RWPE2 (cell line): ENCODE data around the gene HAS3.

Source experiments
- ATAC-seq: fragments of 200-7000 bp; cut with Tn5 transposase; 3 replicates; pipeline ENCODE4 v1.9.1; 2021; ENCODE audit warnings: low read depth
- DNase-seq: peaks from one replicate; pipeline ENCODE4 v3.0.0-alpha.2; 2020; ENCODE audit warnings: low spot score
- H3K27ac ChIP-seq: fragments of 450-650 bp; 2 replicates; pipeline ENCODE4 v1.5.1; 2017; ENCODE audit warnings: mild to moderate bottlenecking; ENCODE audit not compliant: poor library complexity, severe bottlenecking
- H3K27me3 ChIP-seq: fragments of 250-450 bp; sonication (Bioruptor Pico); 2 replicates; pipeline ENCODE4 v1.5.1; 2021; ENCODE audit warnings: mild to moderate bottlenecking, moderate library complexity; ENCODE audit not compliant: insufficient read depth, poor library complexity, severe bottlenecking
- H3K36me3 ChIP-seq: fragments of 250-450 bp; sonication (Bioruptor Pico); 2 replicates; pipeline ENCODE4 v1.5.1; 2020; ENCODE audit warnings: low read depth, mild to moderate bottlenecking, moderate library complexity
- H3K4me1 ChIP-seq: fragments of 250-450 bp; sonication (Bioruptor Pico); 2 replicates; pipeline ENCODE4 v1.5.1; 2021; ENCODE audit warnings: mild to moderate bottlenecking, moderate library complexity; ENCODE audit not compliant: insufficient read depth, poor library complexity, severe bottlenecking
- H3K4me3 ChIP-seq: fragments of 250-450 bp; sonication (Bioruptor Pico); 2 replicates; pipeline ENCODE4 v1.5.1; 2021; ENCODE audit warnings: mild to moderate bottlenecking, moderate library complexity; ENCODE audit not compliant: severe bottlenecking
- H3K9me3 ChIP-seq: fragments of 250-450 bp; sonication (Bioruptor Pico); 2 replicates; pipeline ENCODE4 v1.5.1; 2021; ENCODE audit warnings: mild to moderate bottlenecking, moderate library complexity; ENCODE audit not compliant: severe bottlenecking
- CTCF ChIP-seq: fragments of 450-650 bp; IDR thresholded peaks from one replicate; pipeline ENCODE4 v1.5.1; 2017; ENCODE audit warnings: mild to moderate bottlenecking, moderate library complexity; ENCODE audit not compliant: poor library complexity, severe bottlenecking

The HAS3 gene

GRCh38 chr16:69157196-69157595 lies 51.7 kb downstream of the HAS3 start:
- ATAC-seq (no peak), DNase-seq (no peak)
- H3K9me3 ChIP-seq, result no peaks in the 10 kb centered on the region
- no peak overlapping the region for H3K4me3 ChIP-seq
- peaks cover 98% of the 10 kb centered on the region for H3K36me3 ChIP-seq
- H3K27me3 ChIP-seq, result no peaks in the 10 kb centered on the region
- no peak for TF ChIP-seq CTCF
- H3K4me1 ChIP-seq, result no peaks in the 10 kb centered on the region
- no peak overlapping the region for H3K27ac ChIP-seq

GRCh38 chr16:69160192-69160591 lies 54.7 kb downstream of the HAS3 start:
- no peak for ATAC-seq
- Histone ChIP-seq H3K4me3 (no peak overlapping the region), H3K27ac (no peak overlapping the region), H3K9me3 (no peaks in the 10 kb centered on the region), H3K36me3 (peaks cover 93% of the 10 kb centered on the region), H3K4me1 (no peaks in the 10 kb centered on the region), H3K27me3 (no peaks in the 10 kb centered on the region)
- no peak for TF ChIP-seq CTCF
- DNase-seq, result no peak

GRCh38 chr16:69165584-69165983 lies 60.1 kb downstream of the HAS3 start:
- no peaks in the 10 kb centered on the region for H3K9me3 ChIP-seq
- peaks cover 85% of the 10 kb centered on the region for H3K36me3 ChIP-seq
- DNase-seq (no peak), ATAC-seq (no peak)
- TF ChIP-seq CTCF, result no peak
- no peaks in the 10 kb centered on the region for H3K27me3 ChIP-seq
- no peak overlapping the region for H3K27ac ChIP-seq
- H3K4me1 ChIP-seq, result no peaks in the 10 kb centered on the region
- H3K4me3 ChIP-seq, result no peak overlapping the region

GRCh38 chr16:69166221-69166833 lies 60.9 kb downstream of the HAS3 start:
- Histone ChIP-seq H3K27me3 (no peaks in the 10 kb centered on the region), H3K27ac (peak overlapping the region; percentile 6), H3K9me3 (no peaks in the 10 kb centered on the region), H3K4me1 (no peaks in the 10 kb centered on the region), H3K4me3 (no peak overlapping the region), H3K36me3 (peaks cover 78% of the 10 kb centered on the region)
- TF ChIP-seq CTCF, result no peak
- no peak for ATAC-seq
- DNase-seq, result no peak
